HEK293 (cell line): ENCODE results near the gene ENC1.

ENCODE experiments used
- BCL11A ChIP-seq: fragments of 450-650 bp; formaldehyde crosslinking; IDR thresholded peaks from 2 replicates; pipeline ENCODE4 v1.5.1; 2016; ENCODE audit warnings: low read depth, missing biosample characterization, missing genetic modification characterization
- CTCF ChIP-seq: fragments of 450-650 bp; formaldehyde crosslinking; IDR thresholded peaks from 2 replicates; pipeline ENCODE4 v1.5.1; 2016; ENCODE audit warnings: missing biosample characterization, missing genetic modification characterization
- GLIS1 ChIP-seq: fragments of 450-650 bp; formaldehyde crosslinking; IDR thresholded peaks from 2 replicates; pipeline ENCODE4 v1.5.1; 2016; ENCODE audit warnings: missing biosample characterization, missing genetic modification characterization
- IKZF3 ChIP-seq: fragments of 450-650 bp; IDR thresholded peaks from 2 replicates; pipeline ENCODE4 v1.5.0; 2018; ENCODE audit warnings: missing biosample characterization, mild to moderate bottlenecking, missing genetic modification characterization, moderate library complexity
- MZF1 ChIP-seq: fragments of 450-650 bp; formaldehyde crosslinking; IDR thresholded peaks from 2 replicates; pipeline ENCODE4 v1.5.1; 2017; ENCODE audit warnings: missing biosample characterization, missing genetic modification characterization, borderline replicate concordance
- OSR2 ChIP-seq: fragments of 450-650 bp; formaldehyde crosslinking; IDR thresholded peaks from 2 replicates; pipeline ENCODE4 v1.5.1; 2016; ENCODE audit warnings: missing biosample characterization, missing genetic modification characterization
- OVOL3 ChIP-seq: fragments of 450-650 bp; formaldehyde crosslinking; IDR thresholded peaks from 2 replicates; pipeline ENCODE4 v1.5.1; 2016; ENCODE audit warnings: missing biosample characterization, missing genetic modification characterization
- PRDM10 ChIP-seq: fragments of 450-650 bp; formaldehyde crosslinking; IDR thresholded peaks from 2 replicates; pipeline ENCODE4 v1.5.1; 2016; ENCODE audit warnings: missing biosample characterization, missing genetic modification characterization
- ZBTB11 ChIP-seq: fragments of 450-650 bp; formaldehyde crosslinking; conservative IDR thresholded peaks from 2 replicates; pipeline ENCODE4 v1.5.1; 2016; ENCODE audit warnings: low read depth, missing biosample characterization, missing genetic modification characterization
- ZBTB7A ChIP-seq: fragments of 450-650 bp; formaldehyde crosslinking; IDR thresholded peaks from 2 replicates; pipeline ENCODE4 v1.5.1; 2016; ENCODE audit warnings: low read depth, missing biosample characterization, missing genetic modification characterization
- ZBTB8A ChIP-seq: fragments of 450-650 bp; formaldehyde crosslinking; IDR thresholded peaks from 2 replicates; pipeline ENCODE4 v1.5.1; 2016; ENCODE audit warnings: missing biosample characterization, missing genetic modification characterization
- ZEB2 ChIP-seq: fragments of 450-650 bp; formaldehyde crosslinking; IDR thresholded peaks from 2 replicates; pipeline ENCODE4 v1.5.1; 2016; ENCODE audit warnings: missing biosample characterization, missing genetic modification characterization
- ZNF121 ChIP-seq: fragments of 450-650 bp; formaldehyde crosslinking; IDR thresholded peaks from 2 replicates; pipeline ENCODE4 v1.5.1; 2016; ENCODE audit warnings: missing biosample characterization, missing genetic modification characterization
- ZNF169 ChIP-seq: fragments of 450-650 bp; formaldehyde crosslinking; IDR thresholded peaks from 2 replicates; pipeline ENCODE4 v1.5.1; 2016; ENCODE audit warnings: missing biosample characterization, missing genetic modification characterization
- ZNF2 ChIP-seq: fragments of 450-650 bp; formaldehyde crosslinking; IDR thresholded peaks from 2 replicates; pipeline ENCODE4 v1.5.1; 2016; ENCODE audit warnings: missing biosample characterization, missing genetic modification characterization
- ZNF248 ChIP-seq: fragments of 450-650 bp; formaldehyde crosslinking; IDR thresholded peaks from 2 replicates; pipeline ENCODE4 v1.5.1; 2017; ENCODE audit warnings: missing biosample characterization, missing genetic modification characterization
- ZNF311 ChIP-seq: fragments of 450-650 bp; formaldehyde crosslinking; IDR thresholded peaks from 2 replicates; pipeline ENCODE4 v1.5.1; 2017; ENCODE audit warnings: missing biosample characterization, missing genetic modification characterization, borderline replicate concordance
- ZNF366 ChIP-seq: fragments of 450-650 bp; formaldehyde crosslinking; conservative IDR thresholded peaks from 2 replicates; pipeline ENCODE4 v1.5.1; 2016; ENCODE audit warnings: missing biosample characterization, missing genetic modification characterization
- ZNF398 ChIP-seq: fragments of 450-650 bp; formaldehyde crosslinking; IDR thresholded peaks from 2 replicates; pipeline ENCODE4 v1.5.1; 2017; ENCODE audit warnings: missing biosample characterization, missing genetic modification characterization
- ZNF426 ChIP-seq: fragments of 450-650 bp; formaldehyde crosslinking; IDR thresholded peaks from 2 replicates; pipeline ENCODE4 v1.5.1; 2017; ENCODE audit warnings: missing biosample characterization, missing genetic modification characterization, mild to moderate bottlenecking, inconsistent platforms, moderate library complexity
- ZNF449 ChIP-seq: fragments of 450-650 bp; formaldehyde crosslinking; IDR thresholded peaks from 2 replicates; pipeline ENCODE4 v1.5.1; 2017; ENCODE audit warnings: missing biosample characterization, mild to moderate bottlenecking, missing genetic modification characterization, moderate library complexity
- ZNF510 ChIP-seq: fragments of 450-650 bp; formaldehyde crosslinking; IDR thresholded peaks from 2 replicates; pipeline ENCODE4 v1.5.1; 2018; ENCODE audit warnings: mild to moderate bottlenecking, missing genetic modification characterization, missing biosample characterization; ENCODE audit not compliant: insufficient replicate concordance
- ZNF530 ChIP-seq: fragments of 450-650 bp; formaldehyde crosslinking; IDR thresholded peaks from 2 replicates; pipeline ENCODE4 v1.5.1; 2016; ENCODE audit warnings: low read depth, missing biosample characterization, missing genetic modification characterization
- ZNF621 ChIP-seq: fragments of 450-650 bp; formaldehyde crosslinking; IDR thresholded peaks from 2 replicates; pipeline ENCODE4 v1.5.1; 2017; ENCODE audit warnings: missing biosample characterization, missing genetic modification characterization
- ZNF623 ChIP-seq: fragments of 450-650 bp; formaldehyde crosslinking; IDR thresholded peaks from 2 replicates; pipeline ENCODE4 v1.5.1; 2016; ENCODE audit warnings: missing biosample characterization, missing genetic modification characterization
- ZNF654 ChIP-seq: fragments of 450-650 bp; formaldehyde crosslinking; IDR thresholded peaks from 2 replicates; pipeline ENCODE4 v1.5.1; 2016; ENCODE audit warnings: low read depth, missing biosample characterization, missing genetic modification characterization
- ZSCAN16 ChIP-seq: fragments of 450-650 bp; formaldehyde crosslinking; IDR thresholded peaks from 2 replicates; pipeline ENCODE4 v1.5.1; 2016; ENCODE audit warnings: missing biosample characterization, missing genetic modification characterization
- ZSCAN30 ChIP-seq: fragments of 450-650 bp; IDR thresholded peaks from 2 replicates; pipeline ENCODE4 v1.5.1; 2018; ENCODE audit warnings: missing biosample characterization, mild to moderate bottlenecking, missing genetic modification characterization, moderate library complexity

Gene ENC1

GRCh38 chr5:74640450-74640953 is at the start of gene ENC1 (continued):
- peak; percentile 96 for TF ChIP-seq ZEB2 (tag by site-specific recombination)
- no peak for TF ChIP-seq OVOL3 (tag by site-specific recombination)
- no peak for TF ChIP-seq ZNF530
- TF ChIP-seq MZF1 (tag by site-specific recombination), result peak; percentile 28; the same call in 1 of the 2 replicates
- peak; percentile 25; the same call in 1 of the 2 replicates for TF ChIP-seq ZNF449
- TF ChIP-seq ZNF311, result no peak
- no peak for TF ChIP-seq ZNF169
- no peak for TF ChIP-seq ZNF621 (tag by site-specific recombination)
- TF ChIP-seq IKZF3 (tag by site-specific recombination), result peak; percentile 85
- TF ChIP-seq CTCF (tag by site-specific recombination), result peak; percentile 99
- no peak for TF ChIP-seq ZNF654 (tag by site-specific recombination)
- no peak; the same call in none of the 2 replicates for TF ChIP-seq ZBTB11 (tag by site-specific recombination)
- TF ChIP-seq ZBTB8A (tag by site-specific recombination), result peak; percentile 78
- TF ChIP-seq ZNF2 (tag by site-specific recombination), result peak; percentile 55; the same call in 1 of the 2 replicates
- no peak for TF ChIP-seq ZNF510 (tag by site-specific recombination)
- TF ChIP-seq ZNF121 (tag by site-specific recombination), result no peak
- TF ChIP-seq ZBTB7A (tag by site-specific recombination), result 0 out of 2 replicates have a peak, but pooled peaks have one; percentile 17
- peak; percentile 73 for TF ChIP-seq ZNF366 (tag by site-specific recombination)
- no peak for TF ChIP-seq ZNF623 (tag by site-specific recombination)
- TF ChIP-seq OSR2 (tag by site-specific recombination), result peak; percentile 62
- no peak for TF ChIP-seq ZNF426 (tag by site-specific recombination)
- TF ChIP-seq ZNF248 (tag by site-specific recombination), result no peak
- peak; percentile 86 for TF ChIP-seq PRDM10
- peak; percentile 91 for TF ChIP-seq ZSCAN30 (tag by site-specific recombination)
- TF ChIP-seq ZNF398, result peak; percentile 100
- TF ChIP-seq GLIS1, result peak; percentile 59; the same call in 1 of the 2 replicates
- peak; percentile 45; the same call in 1 of the 2 replicates for TF ChIP-seq BCL11A (tag by site-specific recombination)
- no peak for TF ChIP-seq ZSCAN16 (tag by site-specific recombination)
